ENCODE data around the gene SLFN13.

Gene SLFN13

GRCh38 chr17:35448214-35448898 lies at the start of gene SLFN13:
Gene SLFN13 (minus strand): TSS chr17:35448766. CDS start chr17:35445680, 3,086 bp downstream.
- in situ Hi-C loops (cut with HindIII; ENCODE audit: low sequenced_read_pairs), result no loop called here
- peak; percentile 41 for DNase-seq (ENCODE audit: low read depth)
- H3K4me3 ChIP-seq (ENCODE audit: low read depth, low read length), result peak within 1 kb of the TSS; percentile 45
- TF ChIP-seq CTCF (IDR thresholded peaks at IDR 0.05; ENCODE audit: low read depth, low read length, missing control alignments), result no peak

GRCh38 chr17:35496451-35497290 lies 48.1 kb upstream of the SLFN13 start:
- TF ChIP-seq CTCF (IDR thresholded peaks at IDR 0.05; ENCODE audit: low read depth, low read length, missing control alignments), result no peak
- DNase-seq (ENCODE audit: low read depth), result no peak
- H3K4me3 ChIP-seq (ENCODE audit: low read depth, low read length), result no peak overlapping the region
- in situ Hi-C loops (cut with HindIII; ENCODE audit: low sequenced_read_pairs), result no loop called here

- no peak for DNase-seq (ENCODE audit: low read depth)
Measured at GRCh38 chr17:35493040-35493439, 44.5 kb upstream of the SLFN13 start.

GRCh38 chr17:35491417-35491816 lies 42.9 kb upstream of the SLFN13 start:
- TF ChIP-seq CTCF (IDR thresholded peaks at IDR 0.05; ENCODE audit: low read depth, low read length, missing control alignments), result no peak
- in situ Hi-C loops (cut with HindIII; ENCODE audit: low sequenced_read_pairs), result no loop called here
- DNase-seq (ENCODE audit: low read depth), result no peak
- no peak overlapping the region for H3K4me3 ChIP-seq (ENCODE audit: low read depth, low read length)

More at GRCh38 chr17:35493040-35493439, 44.5 kb upstream of the SLFN13 start:
- in situ Hi-C loops (cut with HindIII; ENCODE audit: low sequenced_read_pairs), result no loop called here
- no peak for TF ChIP-seq CTCF (IDR thresholded peaks at IDR 0.05; ENCODE audit: low read depth, low read length, missing control alignments)
- no peak overlapping the region for H3K4me3 ChIP-seq (ENCODE audit: low read depth, low read length)

DNA sequence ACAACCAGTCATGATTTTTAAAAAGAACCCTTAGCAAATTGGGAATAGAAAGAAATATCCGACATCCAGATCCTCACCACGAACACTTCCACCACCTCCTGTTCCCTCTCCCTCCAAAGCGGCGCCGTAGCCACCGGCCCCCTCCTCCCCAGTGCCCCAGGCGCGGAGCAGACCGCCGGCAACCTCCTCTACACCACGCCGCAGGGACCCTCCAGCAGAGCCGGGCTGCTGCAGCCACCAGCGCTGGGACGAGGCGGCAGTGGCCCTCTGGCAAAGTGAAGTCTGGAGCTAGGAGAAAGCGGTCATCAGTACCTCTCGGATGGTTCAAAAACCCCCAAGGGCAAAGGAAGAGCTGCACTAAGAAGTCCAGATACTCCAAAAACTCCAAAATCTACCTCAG lies 41.4 kb upstream of the SLFN13 start:
- DNase-seq (ENCODE audit: low read depth), result no peak
- in situ Hi-C loops (cut with HindIII; ENCODE audit: low sequenced_read_pairs), result no loop called here
- no peak for TF ChIP-seq CTCF (IDR thresholded peaks at IDR 0.05; ENCODE audit: low read depth, low read length, missing control alignments)
- no peak overlapping the region for H3K4me3 ChIP-seq (ENCODE audit: low read depth, low read length)

- in situ Hi-C loops (cut with HindIII; ENCODE audit: low sequenced_read_pairs), result no loop called here
- no peak for DNase-seq (ENCODE audit: low read depth)
- H3K4me3 ChIP-seq (ENCODE audit: low read depth, low read length), result no peak overlapping the region
- TF ChIP-seq CTCF (IDR thresholded peaks at IDR 0.05; ENCODE audit: low read depth, low read length, missing control alignments), result no peak
Measured at GRCh38 chr17:35488991-35489390, 40.4 kb upstream of the SLFN13 start.

All from astrocyte of the cerebellum (primary cell).